Activated naive CD4-positive, alpha-beta T cell treated with anti-CD3 and anti-CD28 coated beads, Interleukin-2, amount 50 U/mL, for 16 hours (primary cell): ENCODE results near the gene PLPPR2.
"Not testable (repeated sequence)": the region's sequence is repeated elsewhere in the genome, so short reads cannot be mapped to it uniquely, and the experiment has no call there.

Experiments
- DNase-seq: peaks from one replicate; pipeline ENCODE4 v3.0.0-alpha.2; 2020

Gene PLPPR2

DNA sequence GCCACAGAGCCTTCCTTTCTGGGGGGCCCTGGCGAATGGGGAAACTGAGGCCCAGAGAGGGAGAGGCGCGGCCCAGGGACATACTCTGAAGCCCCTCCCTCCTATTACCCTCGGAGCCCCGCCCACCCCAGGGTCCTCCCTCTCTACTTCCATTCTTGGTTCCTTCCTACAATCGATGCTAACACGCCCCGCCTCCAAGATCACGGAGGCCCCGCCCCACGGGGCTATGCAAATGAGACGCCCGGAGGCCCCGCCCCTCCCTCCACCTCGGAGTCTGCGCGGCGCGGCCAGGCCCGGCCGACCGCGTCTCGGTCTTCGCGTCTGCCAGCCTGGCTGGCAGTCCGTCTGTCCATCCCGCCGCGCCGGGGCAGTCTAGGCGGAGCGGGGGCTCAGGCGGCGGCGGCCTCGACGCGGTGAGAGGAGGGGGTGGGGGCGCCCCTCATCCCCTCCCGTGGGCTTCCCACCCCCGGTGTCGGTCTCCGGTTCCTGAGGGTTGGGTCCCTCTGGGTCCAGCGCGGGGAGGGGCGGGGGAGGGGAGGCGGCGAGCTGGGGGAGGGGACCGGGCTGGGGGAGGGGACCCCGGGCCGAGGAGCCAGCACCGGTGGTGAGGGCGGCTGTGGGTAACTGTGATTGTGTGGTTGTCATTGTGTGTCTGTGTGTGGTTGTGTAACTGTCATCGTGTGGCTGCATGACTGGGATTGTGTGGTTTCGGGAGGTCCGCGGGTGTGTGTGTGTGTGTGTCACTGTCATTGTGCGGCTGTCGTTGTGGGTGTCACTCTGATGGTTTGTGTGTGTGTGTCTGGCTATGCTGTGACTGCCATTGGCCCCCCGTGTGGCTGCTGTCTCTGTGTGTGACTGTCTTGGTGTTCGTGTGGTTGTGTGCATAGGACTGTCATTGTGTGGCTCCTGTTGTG, at the start of gene PLPPR2:
TSS of gene PLPPR2 (plus strand) at position 273 of the 914 bp plus-strand sequence. CDS start 2,242 bp downstream, outside the sequence.
- peak; percentile 86 for DNase-seq

GRCh38 chr19:11306337-11306736, 48.9 kb upstream of the PLPPR2 start:
- DNase-seq, result no peak

DNA sequence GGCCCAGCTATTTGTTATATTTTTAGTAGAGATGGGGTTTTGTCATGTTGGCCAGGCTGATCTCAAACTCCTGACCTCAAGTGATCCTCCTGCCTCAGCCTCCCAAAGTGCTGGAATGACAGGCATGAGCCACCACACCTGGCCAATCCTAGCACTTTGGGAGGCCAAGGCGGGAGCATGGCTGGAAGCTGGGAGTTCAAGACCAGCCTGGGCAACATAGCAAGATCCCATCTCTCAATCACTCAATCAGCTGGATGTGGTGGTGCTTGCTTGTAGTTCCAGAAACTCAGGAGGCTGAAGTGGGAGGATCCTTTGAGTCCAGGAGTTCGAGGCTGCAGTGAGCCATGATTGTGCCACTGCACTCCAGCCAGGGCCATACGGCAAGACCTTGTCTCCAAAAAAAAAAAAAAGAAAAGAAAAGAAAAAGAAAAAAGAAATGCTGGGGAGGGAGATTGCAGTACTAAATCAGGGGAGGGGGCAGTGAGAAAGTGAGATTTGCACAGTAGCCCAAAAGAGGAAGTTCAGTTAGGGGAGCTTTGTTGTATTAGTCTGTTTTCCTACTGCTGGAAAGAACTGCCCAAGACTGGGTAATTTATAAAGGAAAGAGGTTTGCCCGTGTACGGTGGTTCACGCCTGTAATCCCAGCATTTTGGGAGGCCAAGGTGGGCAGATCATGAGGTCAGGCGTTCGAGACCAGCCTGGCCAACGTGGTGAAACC, 34.8 kb upstream of the PLPPR2 start:
- DNase-seq, result not testable (repeated sequence)

GRCh38 chr19:11321191-11322126, 33.8 kb upstream of the PLPPR2 start:
- DNase-seq, result no peak

DNA sequence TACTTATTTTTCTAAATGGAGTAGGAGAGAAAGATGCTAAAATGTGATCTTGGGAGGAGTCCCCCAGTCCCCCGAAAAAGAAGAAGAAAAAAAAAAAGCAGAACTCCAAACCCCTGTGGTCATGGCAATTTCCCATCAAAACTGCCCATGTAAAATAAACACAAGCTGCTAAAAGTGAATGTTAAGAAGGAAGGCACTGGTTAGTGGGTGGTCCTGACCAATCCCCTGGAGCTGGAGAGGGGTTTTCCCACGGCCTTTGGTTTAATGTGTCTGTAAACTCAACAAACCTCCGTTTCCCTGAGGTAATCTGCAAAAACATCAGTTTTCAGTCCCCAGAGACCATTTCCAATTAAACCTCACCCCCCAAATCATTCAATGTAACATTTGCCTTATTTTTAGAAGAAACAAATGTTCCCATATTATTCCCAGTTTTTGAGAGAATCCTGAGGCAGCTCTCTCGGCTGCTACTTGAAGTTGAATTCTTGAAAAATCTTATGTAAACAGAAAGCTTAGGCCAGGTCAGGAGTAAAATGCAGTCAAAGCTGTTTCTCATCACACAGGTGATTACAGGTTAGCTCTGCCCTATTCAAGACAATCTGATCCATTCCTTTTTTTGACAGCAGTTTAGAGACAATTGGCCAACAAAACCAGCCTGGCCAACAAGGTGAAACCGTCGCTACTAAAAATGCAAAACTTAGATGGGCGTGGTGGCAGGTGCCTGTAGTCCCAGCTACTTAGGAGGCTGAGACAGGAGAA, 32.8 kb upstream of the PLPPR2 start:
- no peak for DNase-seq

- DNase-seq, result no peak
Observed at GRCh38 chr19:11323601-11324078, 31.6 kb upstream of the PLPPR2 start.

- DNase-seq, result no peak
Observed at GRCh38 chr19:11324079-11324661, 31.1 kb upstream of the PLPPR2 start.

DNA sequence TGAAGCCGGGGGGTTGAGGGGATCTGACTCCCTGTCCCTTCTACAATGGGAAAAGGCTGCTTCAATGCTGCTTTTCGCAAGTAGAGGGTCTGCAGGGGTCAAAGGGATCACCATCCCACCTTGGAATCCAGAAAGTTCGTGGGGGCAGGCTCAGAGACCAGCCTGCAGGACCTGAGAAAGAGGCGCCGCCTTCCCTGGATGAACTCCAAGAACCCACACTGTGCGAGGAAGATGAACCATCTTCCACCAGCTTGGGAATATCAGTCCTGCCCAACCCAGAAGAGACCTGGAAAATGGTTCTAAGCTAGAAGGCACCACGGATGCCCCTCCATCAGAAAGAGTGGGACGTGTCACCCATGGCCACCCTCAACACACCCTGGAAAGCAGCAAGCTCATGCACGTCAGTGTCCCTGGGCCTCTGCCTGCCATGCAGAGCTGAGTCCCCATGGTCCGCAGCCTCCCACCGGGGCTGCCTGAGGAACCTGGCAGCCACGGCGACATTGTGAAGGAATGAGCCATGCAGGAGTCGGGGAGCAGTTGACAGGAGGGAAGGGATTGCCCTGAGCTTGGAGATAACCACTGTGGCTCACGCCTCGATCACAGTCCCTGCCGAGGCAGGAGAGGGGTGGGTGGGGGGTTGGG, 30.4 kb upstream of the PLPPR2 start:
- no peak for DNase-seq

GRCh38 chr19:11325544-11325943, 29.7 kb upstream of the PLPPR2 start:
- no peak for DNase-seq

- no peak for DNase-seq
Observed at GRCh38 chr19:11330127-11330526, 25.1 kb upstream of the PLPPR2 start.

- no peak for DNase-seq
Observed at GRCh38 chr19:11331502-11331901, 23.7 kb upstream of the PLPPR2 start.

DNA sequence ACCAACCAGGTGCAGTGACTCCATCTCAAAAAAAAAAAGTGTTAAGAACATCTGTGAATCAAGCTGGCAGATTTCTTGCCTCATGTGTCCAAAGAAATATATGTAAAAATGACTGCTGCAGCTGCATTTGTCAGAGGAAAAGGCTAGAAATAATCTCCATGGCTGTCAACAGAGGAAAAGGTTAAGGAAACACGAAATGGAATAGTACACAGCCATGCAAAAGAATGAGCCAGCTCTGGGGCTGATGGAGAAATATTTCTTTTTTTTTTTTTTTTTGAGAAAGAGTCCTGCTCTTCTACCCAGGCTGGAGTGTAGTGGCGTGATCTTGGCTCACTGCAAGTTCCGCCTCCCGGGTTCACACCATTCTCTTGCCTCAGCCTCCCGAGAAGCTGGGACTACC, 22.4 kb upstream of the PLPPR2 start:
- no peak for DNase-seq

DNA sequence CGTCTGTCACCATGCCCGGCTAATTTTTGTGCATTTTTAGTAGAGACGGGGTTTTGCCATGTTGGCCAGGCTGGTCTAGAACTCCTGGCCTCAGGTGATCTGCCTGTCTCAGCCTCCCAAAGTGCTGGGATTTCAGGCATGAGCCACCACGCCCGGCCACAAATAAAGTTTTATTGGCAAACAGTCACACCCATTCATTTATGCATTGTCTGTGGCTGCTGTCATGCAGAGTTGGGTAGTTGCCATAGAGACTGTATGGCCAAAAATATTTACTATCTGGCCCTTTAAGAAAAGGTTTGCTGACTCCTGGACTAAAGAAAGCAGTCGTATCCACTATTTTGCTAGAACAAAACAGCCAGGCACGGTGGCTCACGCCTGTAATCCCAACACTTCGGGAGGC, 21.4 kb upstream of the PLPPR2 start:
- DNase-seq, result not testable (repeated sequence)

- no peak for DNase-seq
Observed at GRCh38 chr19:11335449-11336146, 19.6 kb upstream of the PLPPR2 start.

GRCh38 chr19:11337080-11337479, 18.2 kb upstream of the PLPPR2 start:
- no peak for DNase-seq

- DNase-seq, result no peak
Observed at GRCh38 chr19:11338121-11338520, 17.1 kb upstream of the PLPPR2 start.

DNA sequence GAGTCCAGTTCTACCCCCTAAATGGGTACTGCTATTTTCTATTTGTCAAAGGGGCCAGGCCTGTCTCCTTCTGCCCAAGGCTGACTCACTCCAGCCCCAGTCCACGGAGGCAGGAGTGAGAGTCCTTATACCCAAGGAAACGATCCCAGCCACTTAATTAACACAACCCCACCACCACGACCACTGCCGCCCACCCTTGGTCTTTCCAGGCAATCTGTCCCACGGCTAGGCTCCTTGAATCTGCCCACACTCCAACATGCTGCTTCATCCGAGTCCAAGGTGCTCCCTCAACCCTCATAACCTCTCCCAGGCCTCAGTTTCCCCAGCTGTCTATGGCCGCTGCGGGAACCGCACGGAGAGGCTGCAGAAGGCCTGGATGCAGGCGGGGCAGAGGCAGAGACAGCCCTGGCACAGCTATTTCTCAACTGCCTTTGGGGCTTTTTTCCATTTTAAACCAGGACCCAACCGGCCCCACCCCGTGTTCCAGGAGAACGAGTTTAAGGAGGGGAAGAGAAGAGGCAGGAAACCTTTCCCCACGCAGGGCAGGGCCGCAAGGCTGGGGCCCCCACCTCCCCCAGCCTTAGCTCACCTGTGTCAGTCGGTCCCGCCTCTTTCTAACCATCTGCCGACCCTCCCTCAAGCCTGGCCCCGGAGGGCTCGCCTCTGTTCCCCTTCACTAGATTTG, 16.5 kb upstream of the PLPPR2 start:
- DNase-seq, result no peak

DNA sequence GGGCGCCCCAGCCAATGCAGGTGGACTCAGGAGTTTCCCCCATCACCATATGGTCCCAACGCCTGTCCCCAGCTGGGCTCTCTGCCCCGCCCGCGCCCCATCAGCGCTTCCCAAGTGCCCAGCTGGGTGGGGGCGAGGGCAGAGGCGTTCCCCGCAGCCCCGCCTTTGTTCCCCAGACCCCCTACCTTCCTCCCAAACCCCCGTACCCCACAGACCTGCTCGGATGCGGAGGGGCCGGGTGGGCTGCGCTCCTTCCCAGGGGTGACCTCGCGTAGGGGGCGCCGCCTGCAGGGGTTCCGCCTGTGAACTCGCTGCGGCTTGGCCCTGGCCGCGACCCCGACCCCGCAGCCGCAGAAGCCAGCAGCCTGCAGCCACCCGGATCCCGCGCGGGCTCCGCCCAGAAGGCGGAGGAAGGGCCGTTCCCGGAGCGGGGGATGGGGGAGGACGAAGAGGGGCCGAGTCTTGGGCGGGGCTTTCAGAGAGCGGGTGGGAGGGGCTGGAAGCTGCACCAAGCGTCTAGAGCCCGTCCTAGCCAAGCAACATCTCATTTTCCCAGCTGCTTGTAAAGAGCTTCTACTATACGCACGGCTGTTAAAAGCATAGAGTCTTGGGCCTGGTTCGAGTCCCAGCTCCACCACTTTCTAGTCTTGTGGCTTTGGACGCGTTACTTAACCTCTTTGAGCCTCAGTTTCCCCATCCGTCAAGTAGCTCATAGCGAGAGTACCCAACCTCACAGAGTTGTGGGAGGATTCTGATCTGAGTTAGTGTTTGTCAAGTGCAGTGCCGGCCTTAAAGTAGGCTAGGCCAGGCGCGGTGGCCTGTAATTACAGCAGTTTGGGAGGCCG, 15.8 kb upstream of the PLPPR2 start, which contains the start of gene RAB3D:
TSS of gene RAB3D (minus strand) at position 404 of the 845 bp plus-strand sequence. CDS start 2,258 bp downstream, outside the sequence.
- peak; percentile 81 for DNase-seq

- not testable (repeated sequence) for DNase-seq
Observed at GRCh38 chr19:11340099-11340467, 15.1 kb upstream of the PLPPR2 start.
